DOHH2 (cell line): ENCODE measurements around the gene CYP4B1.

ENCODE experiments used
- EZH2phosphoT487 ChIP-seq: fragments of 200-600 bp; sonication (generic); IDR thresholded peaks from 2 replicates; pipeline ENCODE4 v1.6.1; 2017; ENCODE audit warnings: borderline replicate concordance, mild to moderate bottlenecking, antibody characterized with exemption, low read length, moderate library complexity, mixed read lengths
- TF ChIP-seq, protein P1 (sequence below): fragments of 200-600 bp; sonication (generic); IDR thresholded peaks from one replicate; pipeline ENCODE4 v1.5.1; 2014; ENCODE audit warnings: antibody characterized with exemption, mild to moderate bottlenecking, low read depth, low read length; ENCODE audit not compliant: poor library complexity, severe bottlenecking

DNA sequence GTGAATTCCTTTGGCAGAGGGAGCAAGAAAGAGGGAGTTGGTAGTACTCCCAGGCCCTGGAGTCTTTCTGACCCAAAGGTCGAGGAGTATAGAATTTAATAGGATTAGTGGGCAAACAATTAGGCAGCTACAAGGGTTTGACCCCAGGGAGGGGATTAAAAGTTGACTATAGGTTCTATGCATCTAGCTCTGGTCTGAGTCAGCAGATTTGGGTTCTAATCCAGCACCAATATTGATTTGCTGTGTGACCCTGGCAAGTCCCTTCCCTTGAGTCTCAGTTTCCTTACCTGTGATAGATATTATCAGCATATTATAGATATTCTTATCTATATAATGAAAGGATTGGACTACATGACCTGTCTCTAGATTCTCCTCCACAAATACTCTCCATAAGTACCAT is 44.9 kb upstream of the CYP4B1 start:
- TF ChIP-seq, protein P1, sequence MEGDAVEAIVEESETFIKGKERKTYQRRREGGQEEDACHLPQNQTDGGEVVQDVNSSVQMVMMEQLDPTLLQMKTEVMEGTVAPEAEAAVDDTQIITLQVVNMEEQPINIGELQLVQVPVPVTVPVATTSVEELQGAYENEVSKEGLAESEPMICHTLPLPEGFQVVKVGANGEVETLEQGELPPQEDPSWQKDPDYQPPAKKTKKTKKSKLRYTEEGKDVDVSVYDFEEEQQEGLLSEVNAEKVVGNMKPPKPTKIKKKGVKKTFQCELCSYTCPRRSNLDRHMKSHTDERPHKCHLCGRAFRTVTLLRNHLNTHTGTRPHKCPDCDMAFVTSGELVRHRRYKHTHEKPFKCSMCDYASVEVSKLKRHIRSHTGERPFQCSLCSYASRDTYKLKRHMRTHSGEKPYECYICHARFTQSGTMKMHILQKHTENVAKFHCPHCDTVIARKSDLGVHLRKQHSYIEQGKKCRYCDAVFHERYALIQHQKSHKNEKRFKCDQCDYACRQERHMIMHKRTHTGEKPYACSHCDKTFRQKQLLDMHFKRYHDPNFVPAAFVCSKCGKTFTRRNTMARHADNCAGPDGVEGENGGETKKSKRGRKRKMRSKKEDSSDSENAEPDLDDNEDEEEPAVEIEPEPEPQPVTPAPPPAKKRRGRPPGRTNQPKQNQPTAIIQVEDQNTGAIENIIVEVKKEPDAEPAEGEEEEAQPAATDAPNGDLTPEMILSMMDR = no peak
- no peak for TF ChIP-seq EZH2phosphoT487
